Measurements from ENCODE around the gene IKZF3.
"Not testable (repeated sequence)": the region's sequence is repeated elsewhere in the genome, so short reads cannot be mapped to it uniquely, and the experiment has no call there.

The IKZF3 gene

GRCh38 chr17:39714234-39714633 lies 149.9 kb downstream of the IKZF3 start:
- no peak for DNase-seq

DNA sequence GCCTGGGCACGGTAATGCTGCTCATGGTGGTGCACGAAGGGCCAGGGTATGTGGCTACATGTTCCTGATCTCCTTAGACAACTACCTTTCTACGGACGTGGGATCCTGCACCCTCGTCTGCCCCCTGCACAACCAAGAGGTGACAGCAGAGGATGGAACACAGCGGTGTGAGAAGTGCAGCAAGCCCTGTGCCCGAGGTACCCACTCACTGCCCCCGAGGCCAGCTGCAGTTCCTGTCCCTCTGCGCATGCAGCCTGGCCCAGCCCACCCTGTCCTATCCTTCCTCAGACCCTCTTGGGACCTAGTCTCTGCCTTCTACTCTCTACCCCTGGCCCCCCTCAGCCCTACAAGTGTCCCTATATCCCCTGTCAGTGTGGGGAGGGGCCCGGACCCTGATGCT lies 152.3 kb downstream of the IKZF3 start:
- DNase-seq, result no peak

DNA sequence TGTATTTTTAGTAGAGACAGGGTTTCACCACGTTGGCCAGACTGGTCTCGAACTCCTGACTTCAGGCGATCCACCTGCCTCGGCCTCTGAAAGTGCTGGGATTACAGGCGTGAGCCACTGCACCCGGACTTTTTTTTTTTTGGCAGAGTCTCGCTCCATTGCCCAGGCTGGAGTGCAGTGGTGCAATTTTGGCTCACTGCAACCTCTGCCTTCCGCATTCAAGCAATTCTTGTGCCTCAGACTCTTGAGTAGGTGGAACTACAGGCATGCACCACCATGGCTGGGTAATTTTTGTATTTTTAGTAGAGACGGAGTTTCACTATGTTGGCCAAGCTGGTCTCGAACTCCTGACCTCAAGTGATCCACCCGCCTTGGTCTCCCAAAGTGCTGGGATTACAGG lies 153.0 kb downstream of the IKZF3 start:
- not testable (repeated sequence) for DNase-seq

- no peak for DNase-seq
These were observed 153.8 kb downstream of the IKZF3 start for GRCh38 chr17:39709998-39710964.

DNA sequence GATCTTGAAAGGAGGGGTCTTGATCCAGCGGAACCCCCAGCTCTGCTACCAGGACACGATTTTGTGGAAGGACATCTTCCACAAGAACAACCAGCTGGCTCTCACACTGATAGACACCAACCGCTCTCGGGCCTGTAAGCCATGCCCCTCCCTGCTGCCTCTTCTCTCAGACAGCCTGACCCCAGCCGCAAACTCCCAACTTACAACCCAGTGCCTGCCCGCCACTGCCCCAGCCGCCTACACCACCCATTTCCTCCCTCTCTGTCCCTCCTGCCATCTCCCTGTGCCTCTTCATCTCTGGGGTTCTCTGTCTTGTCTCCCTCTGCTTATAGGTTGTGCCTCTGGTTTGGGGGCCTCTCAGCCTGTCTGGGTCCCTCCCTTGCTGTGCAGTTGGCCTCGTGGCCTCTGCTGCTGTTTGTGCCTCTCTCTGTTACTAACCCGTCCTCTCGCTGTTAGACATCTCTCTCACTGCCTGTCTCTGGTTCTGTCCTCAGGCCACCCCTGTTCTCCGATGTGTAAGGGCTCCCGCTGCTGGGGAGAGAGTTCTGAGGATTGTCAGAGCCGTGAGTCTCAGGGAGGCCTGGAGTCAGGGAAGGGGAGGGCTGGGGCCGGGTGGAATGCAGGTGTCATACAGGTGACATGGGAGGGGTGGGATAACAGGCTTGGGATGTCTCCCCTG lies 154.7 kb downstream of the IKZF3 start:
- no peak for DNase-seq

All from stimulated activated CD4-positive, alpha-beta T cell treated with anti-CD3 and anti-CD28 coated beads, Interleukin-2, amount 100 ng/mL, for 48 hours (primary cell).